DOHH2 (cell line): ENCODE measurements around the gene RTKN.

Experiments used
- H3F3A ChIP-seq: fragments of 200-600 bp; sonication (generic), shearing (Covaris generic); 2 replicates; pipeline ENCODE4 v1.6.0; 2016; ENCODE audit warnings: antibody characterized with exemption, mild to moderate bottlenecking; ENCODE audit not compliant: control insufficient read depth, insufficient read depth
- H3K27ac ChIP-seq: fragments of 200-600 bp; sonication (generic); 2 replicates; pipeline ENCODE4 v1.5.1; 2014; ENCODE audit warnings: low read depth, mild to moderate bottlenecking, low read length, moderate library complexity
- H3K27me3 ChIP-seq: fragments of 200-600 bp; sonication (generic); 2 replicates; pipeline ENCODE4 v1.6.1; 2014; ENCODE audit warnings: mild to moderate bottlenecking, low read length, mixed read lengths; ENCODE audit not compliant: control insufficient read depth
- H3K36me3 ChIP-seq: fragments of 200-600 bp; sonication (generic); 2 replicates; pipeline ENCODE4 v1.6.1; 2014; ENCODE audit warnings: mild to moderate bottlenecking, low read length, moderate library complexity, mixed read lengths; ENCODE audit not compliant: control insufficient read depth
- H3K4me1 ChIP-seq: fragments of 200-600 bp; sonication (generic); 2 replicates; pipeline ENCODE4 v1.6.1; 2014; ENCODE audit warnings: mild to moderate bottlenecking, low read length, mixed read lengths; ENCODE audit not compliant: control insufficient read depth
- H3K4me2 ChIP-seq: fragments of 200-600 bp; sonication (generic); 2 replicates; pipeline ENCODE4 v1.6.0; 2014; ENCODE audit warnings: mild to moderate bottlenecking, low read length, moderate library complexity
- H3K4me3 ChIP-seq: fragments of 200-600 bp; sonication (generic); 2 replicates; pipeline ENCODE4 v1.5.1; 2014; ENCODE audit warnings: mild to moderate bottlenecking, low read length, mixed read lengths
- H3K79me2 ChIP-seq: fragments of 200-600 bp; sonication (generic); 2 replicates; pipeline ENCODE4 v1.6.1; 2014; ENCODE audit warnings: mild to moderate bottlenecking, low read length, mixed read lengths; ENCODE audit not compliant: control insufficient read depth
- H3K9me2 ChIP-seq: fragments of 200-600 bp; sonication (generic); replicated peaks from 2 replicates; pipeline ENCODE4 v1.6.1; 2014; ENCODE audit warnings: mild to moderate bottlenecking, low read length, mixed read lengths; ENCODE audit not compliant: control insufficient read depth
- H3K9me3 ChIP-seq: fragments of 200-600 bp; sonication (generic); 2 replicates; pipeline ENCODE4 v1.6.1; 2014; ENCODE audit warnings: antibody characterized with exemption, low read length, mixed read lengths; ENCODE audit not compliant: control insufficient read depth, insufficient read depth
- H4K20me1 ChIP-seq: fragments of 200-600 bp; sonication (generic); 2 replicates; pipeline ENCODE4 v1.6.0; 2014; ENCODE audit warnings: low read depth, mild to moderate bottlenecking, antibody characterized with exemption, low read length, moderate library complexity; ENCODE audit not compliant: control insufficient read depth, insufficient read depth
- EZH2phosphoT487 ChIP-seq: fragments of 200-600 bp; sonication (generic); IDR thresholded peaks from 2 replicates; pipeline ENCODE4 v1.6.1; 2017; ENCODE audit warnings: borderline replicate concordance, mild to moderate bottlenecking, antibody characterized with exemption, low read length, moderate library complexity, mixed read lengths
- TF ChIP-seq, protein P1 (sequence below): fragments of 200-600 bp; sonication (generic); IDR thresholded peaks from one replicate; pipeline ENCODE4 v1.5.1; 2014; ENCODE audit warnings: antibody characterized with exemption, mild to moderate bottlenecking, low read depth, low read length; ENCODE audit not compliant: poor library complexity, severe bottlenecking

The RTKN gene

DNA sequence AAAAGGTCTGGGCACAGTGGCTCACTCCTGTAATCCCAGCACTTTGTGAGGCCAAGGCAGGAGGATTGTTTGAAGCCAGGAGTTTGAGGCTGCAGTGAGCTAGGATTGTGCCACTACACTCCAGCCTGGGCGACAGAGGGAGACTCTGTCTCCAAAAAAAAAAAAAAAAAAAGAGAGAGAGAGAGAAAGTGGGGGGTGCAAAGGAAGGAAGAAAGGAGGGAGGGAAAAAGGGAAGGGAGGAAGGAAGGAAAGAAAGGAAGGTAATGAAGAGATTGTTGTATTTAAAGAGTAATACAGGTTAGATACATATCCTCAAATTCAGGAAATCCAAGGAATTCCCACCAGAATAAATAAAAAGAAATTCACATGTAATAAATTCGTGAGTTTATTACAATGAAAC, 39.8 kb downstream of the RTKN start:
- H3K4me2 ChIP-seq: no peak overlapping the region
- TF ChIP-seq EZH2phosphoT487: no peak
- TF ChIP-seq, protein P1, sequence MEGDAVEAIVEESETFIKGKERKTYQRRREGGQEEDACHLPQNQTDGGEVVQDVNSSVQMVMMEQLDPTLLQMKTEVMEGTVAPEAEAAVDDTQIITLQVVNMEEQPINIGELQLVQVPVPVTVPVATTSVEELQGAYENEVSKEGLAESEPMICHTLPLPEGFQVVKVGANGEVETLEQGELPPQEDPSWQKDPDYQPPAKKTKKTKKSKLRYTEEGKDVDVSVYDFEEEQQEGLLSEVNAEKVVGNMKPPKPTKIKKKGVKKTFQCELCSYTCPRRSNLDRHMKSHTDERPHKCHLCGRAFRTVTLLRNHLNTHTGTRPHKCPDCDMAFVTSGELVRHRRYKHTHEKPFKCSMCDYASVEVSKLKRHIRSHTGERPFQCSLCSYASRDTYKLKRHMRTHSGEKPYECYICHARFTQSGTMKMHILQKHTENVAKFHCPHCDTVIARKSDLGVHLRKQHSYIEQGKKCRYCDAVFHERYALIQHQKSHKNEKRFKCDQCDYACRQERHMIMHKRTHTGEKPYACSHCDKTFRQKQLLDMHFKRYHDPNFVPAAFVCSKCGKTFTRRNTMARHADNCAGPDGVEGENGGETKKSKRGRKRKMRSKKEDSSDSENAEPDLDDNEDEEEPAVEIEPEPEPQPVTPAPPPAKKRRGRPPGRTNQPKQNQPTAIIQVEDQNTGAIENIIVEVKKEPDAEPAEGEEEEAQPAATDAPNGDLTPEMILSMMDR: no peak
- H3K9me2 ChIP-seq: no peaks in the 10 kb centered on the region
- no peaks in the 10 kb centered on the region for H4K20me1 ChIP-seq
- H3K79me2 ChIP-seq: no peaks in the 10 kb centered on the region
- H3K4me3 ChIP-seq: no peak overlapping the region
- H3K27me3 ChIP-seq: peaks cover 6% of the 10 kb centered on the region
- no peak overlapping the region for H3K27ac ChIP-seq
- no peaks in the 10 kb centered on the region for H3K9me3 ChIP-seq
- H3K36me3 ChIP-seq: no peaks in the 10 kb centered on the region
- H3F3A ChIP-seq: peaks cover 4% of the 10 kb centered on the region; the same call in 1 of the 2 replicates
- H3K4me1 ChIP-seq: no peaks in the 10 kb centered on the region

DNA sequence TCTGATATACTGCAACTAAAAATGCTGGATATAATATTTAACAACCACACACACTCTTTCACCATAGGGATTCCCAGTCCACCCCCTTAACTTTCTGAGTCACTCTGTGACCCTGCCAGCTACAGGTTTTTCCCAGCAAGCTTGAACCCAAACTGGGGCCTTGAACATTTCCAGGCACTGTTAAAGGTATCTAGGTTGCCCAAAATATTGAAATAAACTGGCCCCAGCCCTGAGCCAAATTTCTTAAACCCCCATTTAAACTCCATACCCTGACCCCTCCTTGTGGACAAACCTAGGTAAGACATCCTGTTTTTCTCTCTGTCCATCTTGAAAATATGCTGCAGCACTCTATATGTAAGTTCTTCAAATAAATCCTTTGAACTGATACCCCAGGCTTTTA, 42.0 kb downstream of the RTKN start:
- Histone ChIP-seq H4K20me1 (no peaks in the 10 kb centered on the region), H3K27me3 (no peaks in the 10 kb centered on the region), H3K9me3 (no peaks in the 10 kb centered on the region), H3K79me2 (no peaks in the 10 kb centered on the region), H3K9me2 (no peaks in the 10 kb centered on the region), H3K4me1 (no peaks in the 10 kb centered on the region), H3K36me3 (no peaks in the 10 kb centered on the region), H3F3A (no peaks in the 10 kb centered on the region), H3K4me3 (no peak overlapping the region), H3K27ac (no peak overlapping the region), H3K4me2 (no peak overlapping the region)
- TF ChIP-seq, protein P1: peak; percentile 71
- no peak for TF ChIP-seq EZH2phosphoT487

DNA sequence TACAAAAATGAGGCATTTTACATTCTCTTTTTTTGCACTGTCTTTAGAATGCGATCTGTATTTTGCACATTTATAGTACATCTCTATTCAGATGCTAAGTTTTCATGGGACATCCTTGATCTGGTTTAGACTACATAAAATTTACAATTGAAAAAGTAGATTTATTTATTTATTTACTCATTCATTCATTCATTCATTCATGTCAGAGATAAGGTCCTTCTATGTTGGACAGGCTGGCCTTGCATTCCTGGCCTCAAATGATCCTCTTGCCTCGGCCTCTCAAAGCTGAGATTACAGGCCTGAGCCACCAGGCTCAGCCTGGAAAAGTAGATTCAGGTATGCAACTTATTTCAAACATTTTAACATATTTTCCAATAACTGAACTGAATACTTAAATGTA, 45.6 kb downstream of the RTKN start:
- Histone ChIP-seq H3K4me3 (no peak overlapping the region), H4K20me1 (no peaks in the 10 kb centered on the region), H3K4me1 (peaks cover 6% of the 10 kb centered on the region), H3K36me3 (no peaks in the 10 kb centered on the region), H3F3A (no peaks in the 10 kb centered on the region), H3K27me3 (no peaks in the 10 kb centered on the region), H3K9me2 (no peaks in the 10 kb centered on the region), H3K27ac (no peak overlapping the region), H3K79me2 (peaks cover 5% of the 10 kb centered on the region), H3K4me2 (no peak overlapping the region), H3K9me3 (no peaks in the 10 kb centered on the region)
- no peak for TF ChIP-seq EZH2phosphoT487
- TF ChIP-seq, protein P1: no peak

DNA sequence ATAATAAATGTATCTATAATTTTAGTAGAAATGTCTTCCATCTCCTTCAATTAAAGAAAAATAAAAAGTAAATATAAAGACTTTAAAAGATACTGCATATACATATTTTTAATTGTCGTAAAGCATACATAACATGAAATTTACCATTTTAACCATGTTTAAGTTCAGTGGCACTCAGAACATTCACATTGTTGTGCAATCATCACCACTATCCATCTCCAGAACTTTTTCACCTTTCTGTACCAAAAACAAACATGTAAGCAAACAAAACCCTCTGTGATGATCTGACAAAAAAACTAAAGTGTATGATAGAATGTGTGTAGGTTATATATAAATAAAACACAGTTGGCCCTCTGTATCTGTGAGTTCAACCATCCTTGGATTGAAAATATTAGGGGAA, 48.2 kb downstream of the RTKN start:
- Histone ChIP-seq H3K27me3 (no peaks in the 10 kb centered on the region), H3K4me3 (no peak overlapping the region)

More for the DNA sequence above, 48.2 kb downstream of the RTKN start:
- Histone ChIP-seq H3F3A (no peaks in the 10 kb centered on the region), H3K4me1 (peaks cover 21% of the 10 kb centered on the region), H3K9me3 (no peaks in the 10 kb centered on the region), H3K79me2 (peaks cover 31% of the 10 kb centered on the region), H3K9me2 (no peaks in the 10 kb centered on the region), H3K36me3 (no peaks in the 10 kb centered on the region), H3K4me2 (no peak overlapping the region), H3K27ac (no peak overlapping the region), H4K20me1 (no peaks in the 10 kb centered on the region)
- no peak for TF ChIP-seq EZH2phosphoT487
- TF ChIP-seq, protein P1: no peak
